A549 treated with AZD9567 at 1 μM for 4 hours (cell line): ENCODE results near the gene AKAP11. TPM values are rescaled to one million over a fixed set of nuclear protein-coding genes. Genes with fewer than 3 reads are reported as not detected.

ENCODE experiments used
- total RNA-seq: library from RNA; stranded (reverse); fragments of 200-300 nt; extraction: Qiagen RNA extraction; gene quantifications from 5 replicates; pipeline ENCODE4 v1.2.3, GENCODE V29; 2022; ENCODE audit not compliant: insufficient read depth

AKAP11 gene
- total RNA-seq: 4.6 to 7.8 TPM (median 7.1 TPM) in 5 replicates

GRCh38 chr13:42272115-42272803 lies at the start of gene AKAP11:
AKAP11 (plus strand) TSS chr13:42272152; CDS start chr13:42286349, 14,197 bp downstream.

Other genes with a start within 250 kb of the AKAP11 start
- gene DGKH, start 223.5 kb upstream of the AKAP11 start, total RNA-seq: 4.9 to 7.4 TPM (median 6.4 TPM) in 5 replicates